Activated T-cell treated with anti-CD3 and anti-CD28 coated beads, Interleukin-2, amount 50 U/mL, for 4 hours (primary cell): ENCODE results near the gene SLC2A4. TPM values are rescaled to one million over a fixed set of nuclear protein-coding genes. Genes with fewer than 3 reads are reported as not detected.
A peak's percentile ranks its signal among the peaks of the same experiment; 100 is the strongest.

Experiments
- ATAC-seq, 2 donors: fragments of 200-7000 bp; cut with Tn5 transposase; one replicate each; pipeline ENCODE4 v1.10.0; 2021
- DNase-seq: peaks from one replicate; pipeline ENCODE4 v3.0.0-alpha.2; 2020
- H3K27me3 Mint-ChIP-seq: one replicate; pipeline ENCODE4 v1.8.0; 2021; ENCODE audit warnings: low read depth, mixed read lengths
- H3K36me3 Mint-ChIP-seq: one replicate; pipeline ENCODE4 v1.8.0; 2022; ENCODE audit warnings: mixed read lengths; ENCODE audit not compliant: insufficient read depth
- H3K4me1 Mint-ChIP-seq: one replicate; pipeline ENCODE4 v1.8.0; 2021; ENCODE audit warnings: low read depth, mixed read lengths
- H3K4me3 Mint-ChIP-seq: one replicate; pipeline ENCODE4 v1.8.0; 2021; ENCODE audit warnings: mild to moderate bottlenecking, moderate library complexity, mixed read lengths
- H3K9me3 Mint-ChIP-seq: one replicate; pipeline ENCODE4 v1.8.0; 2021; ENCODE audit warnings: mixed read lengths
- total RNA-seq, 3 donors: library from RNA; stranded (reverse); gene quantifications; one replicate each; pipeline ENCODE4 v1.2.1, GENCODE V29; 2021

SLC2A4 gene
- total RNA-seq, 3 donors from 2014 or later = 0.16 to 0.58 (median 0.24) TPM

DNA sequence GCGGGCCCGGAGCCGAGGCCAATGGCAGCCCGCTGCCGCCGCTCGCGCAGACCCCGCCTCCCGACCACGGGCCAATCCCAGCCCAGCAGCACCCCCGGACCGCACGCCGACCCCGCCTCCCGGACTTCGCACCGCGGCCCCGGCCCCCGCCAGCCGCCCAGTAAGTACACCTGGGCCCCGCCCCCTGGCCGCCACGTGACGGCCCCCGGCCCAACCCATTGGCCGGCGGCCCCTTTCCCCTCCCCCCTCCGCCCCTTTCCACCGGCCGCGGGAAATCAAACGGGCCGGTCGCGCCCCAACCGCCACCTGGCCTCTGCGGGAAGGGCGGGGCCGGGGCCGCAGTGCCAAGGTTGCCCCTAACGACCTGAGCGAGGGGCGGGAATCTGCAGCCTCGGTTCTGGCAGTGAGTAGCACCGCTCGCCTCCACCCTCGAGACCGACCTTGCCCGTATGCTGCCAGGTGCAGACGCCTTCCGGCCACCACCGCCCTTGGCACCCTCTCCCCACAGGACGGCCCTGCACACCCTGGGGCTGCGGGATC is 13.2 kb downstream of the SLC2A4 start, which contains the start of gene YBX2:
Gene YBX2 (minus strand): TSS at position 26 of the 540 bp plus-strand sequence. CDS start 139 bp downstream, outside the sequence.
- H3K27me3 Mint-ChIP-seq = peaks cover 31% of the 10 kb centered on the region
- DNase-seq = peak; percentile 67
- H3K36me3 Mint-ChIP-seq = no peaks in the 10 kb centered on the region
- peak within 1 kb of the TSS; percentile 72 for H3K4me3 Mint-ChIP-seq
- H3K4me1 Mint-ChIP-seq = peaks cover 19% of the 10 kb centered on the region
- no peaks in the 10 kb centered on the region for H3K9me3 Mint-ChIP-seq
- ATAC-seq = peak; percentile 75 to 78

GRCh38 chr17:7295230-7296180 is 14.0 kb downstream of the SLC2A4 start:
- no peak for DNase-seq
- no peaks in the 10 kb centered on the region for H3K9me3 Mint-ChIP-seq
- H3K4me1 Mint-ChIP-seq = peaks cover 19% of the 10 kb centered on the region
- peak overlapping the region; percentile 72 for H3K4me3 Mint-ChIP-seq
- peaks cover 30% of the 10 kb centered on the region for H3K27me3 Mint-ChIP-seq
- no peak for ATAC-seq
- no peaks in the 10 kb centered on the region for H3K36me3 Mint-ChIP-seq

DNA sequence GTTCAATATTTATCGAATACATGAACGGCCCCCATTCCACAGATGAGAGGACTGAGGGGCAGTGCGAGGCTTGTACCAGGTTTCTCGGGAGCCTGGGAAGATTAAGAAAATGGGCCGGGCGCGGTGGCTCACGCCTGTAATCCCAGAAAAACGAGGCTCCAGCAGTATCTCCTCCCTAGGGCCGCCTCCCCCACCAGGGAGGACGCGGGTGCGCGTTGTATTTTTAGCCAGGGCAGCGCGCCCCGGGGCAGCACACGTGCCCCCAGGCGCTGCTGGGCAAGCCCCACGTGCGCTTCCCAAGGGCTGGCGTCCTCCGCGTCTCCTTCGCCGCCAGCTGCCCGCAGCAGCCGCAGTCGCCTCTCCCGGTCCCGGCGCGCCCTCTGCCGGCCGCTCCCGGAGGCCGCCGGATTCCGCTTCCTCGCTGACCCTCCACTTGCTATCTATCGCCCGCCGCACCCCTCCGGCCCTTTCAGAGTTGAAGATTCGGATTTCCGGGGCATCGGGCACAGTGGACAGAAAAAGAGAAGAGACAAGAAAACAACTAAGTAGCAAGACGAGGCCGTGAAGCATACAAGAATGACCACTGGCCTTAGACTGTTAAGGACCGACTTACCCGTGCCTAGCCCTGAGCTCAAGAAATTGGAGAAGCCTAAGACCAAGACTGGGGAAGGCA is 14.8 kb downstream of the SLC2A4 start:
- peaks cover 30% of the 10 kb centered on the region for H3K27me3 Mint-ChIP-seq
- no peaks in the 10 kb centered on the region for H3K9me3 Mint-ChIP-seq
- ATAC-seq = peak; percentile 49 to 53
- peak; percentile 65 for DNase-seq
- peaks cover 19% of the 10 kb centered on the region for H3K4me1 Mint-ChIP-seq
- no peak overlapping the region for H3K4me3 Mint-ChIP-seq
- no peaks in the 10 kb centered on the region for H3K36me3 Mint-ChIP-seq

- H3K27me3 Mint-ChIP-seq = peaks cover 2% of the 10 kb centered on the region
- peaks cover 9% of the 10 kb centered on the region for H3K4me1 Mint-ChIP-seq
- no peaks in the 10 kb centered on the region for H3K9me3 Mint-ChIP-seq
- DNase-seq (no peak), ATAC-seq (no peak)
- H3K4me3 Mint-ChIP-seq = peak overlapping the region; percentile 26
- peaks cover 9% of the 10 kb centered on the region for H3K36me3 Mint-ChIP-seq
Observed at GRCh38 chr17:7304179-7304578, 22.7 kb downstream of the SLC2A4 start.

DNA sequence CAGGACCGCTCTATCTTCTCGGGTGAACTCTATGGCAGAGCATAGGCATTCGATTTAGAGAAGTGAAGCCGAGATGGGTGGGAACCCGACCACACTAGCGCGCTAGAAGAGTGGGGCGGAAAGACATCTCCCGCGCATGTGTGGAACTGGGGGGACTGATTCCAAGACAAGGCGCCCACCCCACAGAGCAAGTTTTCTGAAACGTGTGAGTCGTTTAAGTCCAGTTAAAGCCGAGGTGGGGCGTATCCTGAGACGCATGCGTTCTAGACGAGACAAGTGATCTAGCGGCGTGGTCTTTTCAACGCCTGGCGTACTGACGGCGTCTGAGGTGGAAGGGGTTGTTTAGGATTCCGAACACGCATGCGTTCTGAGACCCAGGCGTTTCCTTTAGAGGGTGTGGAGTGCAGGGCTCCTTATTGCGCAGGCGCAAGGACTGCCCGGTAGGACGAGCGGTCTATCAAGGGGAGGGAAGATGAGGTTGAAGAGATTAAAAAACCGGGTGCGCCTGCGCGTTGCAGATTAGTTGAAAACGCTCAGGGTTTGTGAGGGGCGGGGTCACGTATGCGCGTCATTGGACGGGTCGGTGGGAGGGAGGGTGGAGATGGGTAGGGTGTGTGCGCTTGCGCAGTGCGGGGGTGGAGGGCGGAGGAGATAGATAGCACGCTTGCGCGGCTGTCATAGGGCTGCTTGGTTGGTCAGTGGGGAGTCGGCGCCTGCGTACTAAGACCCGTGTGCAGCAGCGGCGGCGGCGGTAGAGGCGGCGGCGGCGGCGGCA is 25.6 kb downstream of the SLC2A4 start, which contains the start of gene EIF5A:
Gene EIF5A (plus strand): TSS at position 718 of the 775 bp plus-strand sequence. CDS start 2,008 bp downstream, outside the sequence.
- Mint-ChIP-seq H3K9me3 (no peaks in the 10 kb centered on the region), H3K27me3 (peaks cover 2% of the 10 kb centered on the region), H3K36me3 (peaks cover 32% of the 10 kb centered on the region), H3K4me1 (peaks cover 36% of the 10 kb centered on the region), H3K4me3 (peak within 1 kb of the TSS; percentile 94)
- ATAC-seq (peak; percentile 72 to 73), DNase-seq (peak; percentile 100)

DNA sequence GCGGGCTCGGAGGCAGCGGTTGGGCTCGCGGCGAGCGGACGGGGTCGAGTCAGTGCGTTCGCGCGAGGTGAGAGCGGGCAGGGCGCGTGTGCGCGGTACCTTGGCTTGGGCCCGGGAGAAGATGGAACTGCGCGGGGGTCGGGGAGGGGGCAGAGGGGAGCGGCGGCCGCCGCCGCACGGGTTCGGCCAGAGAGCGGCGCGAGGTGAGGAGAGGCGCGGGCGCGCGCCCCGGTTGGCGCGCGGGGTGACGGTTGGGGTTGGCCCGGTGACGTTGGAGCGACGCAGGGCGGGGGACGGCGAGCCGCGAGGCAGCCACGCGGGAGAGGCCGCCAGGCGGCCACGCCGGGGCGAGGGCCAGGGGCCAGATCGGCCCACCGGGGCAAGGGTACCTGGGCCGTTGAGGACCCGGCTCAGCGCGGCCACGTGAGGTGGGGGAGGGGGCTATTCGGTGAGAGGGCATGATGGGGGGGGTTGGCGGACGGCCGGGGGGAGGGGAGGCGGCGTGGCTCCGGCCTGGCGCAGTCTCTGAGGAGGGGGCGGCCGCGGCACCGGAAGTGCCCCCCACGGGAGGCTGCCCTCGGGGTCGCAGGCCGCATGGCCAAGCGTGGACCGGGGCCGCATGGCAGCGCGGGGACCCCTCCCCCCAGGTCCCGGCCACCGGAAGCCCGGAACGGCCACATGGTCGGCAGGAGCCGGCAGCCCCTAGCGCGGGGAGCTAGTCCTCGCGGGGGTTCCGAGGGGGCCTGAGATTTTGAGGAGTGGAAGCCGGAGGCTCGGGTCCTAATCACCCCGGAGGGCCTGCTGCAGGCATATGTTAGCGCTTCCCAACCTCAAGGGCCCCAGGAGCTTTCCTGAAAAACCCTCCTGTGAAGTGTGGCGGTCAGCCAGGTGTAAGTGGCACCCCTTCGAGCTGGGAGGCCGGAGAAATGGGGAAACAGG is 26.4 kb downstream of the SLC2A4 start:
- peak; percentile 46 for DNase-seq
- H3K27me3 Mint-ChIP-seq = peaks cover 2% of the 10 kb centered on the region
- H3K9me3 Mint-ChIP-seq = no peaks in the 10 kb centered on the region
- ATAC-seq = peak; percentile 3 to 4
- peaks cover 43% of the 10 kb centered on the region for H3K4me1 Mint-ChIP-seq
- H3K36me3 Mint-ChIP-seq = peaks cover 40% of the 10 kb centered on the region
- H3K4me3 Mint-ChIP-seq = peak overlapping the region; percentile 94

DNA sequence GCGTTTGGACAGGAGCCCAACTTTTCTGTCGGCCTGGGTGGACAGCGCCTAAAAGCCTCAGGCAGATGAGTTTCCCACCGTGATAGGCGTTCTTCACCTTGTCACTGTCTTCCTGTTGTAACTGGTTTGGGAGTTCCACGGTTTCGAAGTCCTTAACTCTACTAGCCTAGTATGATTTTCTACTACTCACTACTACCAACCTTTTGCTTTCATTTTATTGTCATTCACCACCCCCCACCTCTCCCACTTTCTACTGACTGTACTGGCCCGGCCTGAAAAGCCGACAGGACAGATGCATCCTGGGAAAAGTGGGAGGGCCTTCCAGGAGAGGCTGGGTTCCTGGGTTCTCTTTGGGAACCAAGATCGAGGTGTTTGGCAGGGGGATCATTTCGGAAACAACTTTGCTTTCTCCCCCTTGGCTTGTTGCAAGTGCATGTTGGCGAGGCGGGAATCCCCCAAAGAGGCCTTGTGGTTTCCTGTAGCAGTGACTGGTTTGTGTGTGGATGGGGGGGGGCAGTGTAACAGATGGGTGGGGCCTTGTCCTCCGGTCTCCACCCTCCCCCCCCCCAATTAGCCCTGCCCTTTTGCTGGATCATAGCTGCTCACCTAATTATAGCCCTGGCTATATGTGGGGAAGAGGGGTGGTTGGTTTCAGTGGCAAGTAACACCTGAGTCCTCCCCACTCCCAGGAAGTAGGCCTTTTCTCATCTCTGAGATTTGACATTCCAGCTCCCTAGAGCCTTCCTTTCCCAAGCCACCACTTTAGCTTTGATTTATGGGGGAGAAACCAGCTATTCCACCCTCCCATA is 27.3 kb downstream of the SLC2A4 start:
- Mint-ChIP-seq H3K27me3 (peaks cover 2% of the 10 kb centered on the region), H3K36me3 (peaks cover 47% of the 10 kb centered on the region), H3K9me3 (no peaks in the 10 kb centered on the region), H3K4me1 (peaks cover 52% of the 10 kb centered on the region), H3K4me3 (peak overlapping the region; percentile 94)
- DNase-seq (peak; percentile 84), ATAC-seq (peak; percentile 35 to 36)

DNA sequence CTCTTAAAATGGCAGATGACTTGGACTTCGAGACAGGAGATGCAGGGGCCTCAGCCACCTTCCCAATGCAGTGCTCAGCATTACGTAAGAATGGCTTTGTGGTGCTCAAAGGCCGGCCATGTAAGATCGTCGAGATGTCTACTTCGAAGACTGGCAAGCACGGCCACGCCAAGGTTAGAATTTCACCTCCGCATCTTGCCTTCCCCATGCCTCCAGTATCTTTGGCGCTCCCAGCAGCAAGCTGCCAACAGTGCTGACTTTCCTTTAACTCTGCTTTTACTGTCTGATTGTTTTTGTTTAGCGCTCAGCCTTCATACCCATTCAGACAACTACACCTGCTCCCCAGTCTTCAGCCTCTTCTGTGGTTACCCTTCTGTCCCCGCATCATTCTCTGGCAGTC is 28.1 kb downstream of the SLC2A4 start:
- H3K27me3 Mint-ChIP-seq = no peaks in the 10 kb centered on the region
- peaks cover 60% of the 10 kb centered on the region for H3K4me1 Mint-ChIP-seq
- H3K36me3 Mint-ChIP-seq = peaks cover 47% of the 10 kb centered on the region
- ATAC-seq = no peak
- DNase-seq = no peak
- H3K9me3 Mint-ChIP-seq = no peaks in the 10 kb centered on the region
- peak overlapping the region; percentile 94 for H3K4me3 Mint-ChIP-seq

GRCh38 chr17:7311110-7311705 is 29.7 kb downstream of the SLC2A4 start:
- peak overlapping the region; percentile 94 for H3K4me3 Mint-ChIP-seq
- H3K36me3 Mint-ChIP-seq = peaks cover 47% of the 10 kb centered on the region
- H3K9me3 Mint-ChIP-seq = no peaks in the 10 kb centered on the region
- H3K4me1 Mint-ChIP-seq = peaks cover 60% of the 10 kb centered on the region
- no peaks in the 10 kb centered on the region for H3K27me3 Mint-ChIP-seq
- no peak for ATAC-seq
- DNase-seq = no peak

DNA sequence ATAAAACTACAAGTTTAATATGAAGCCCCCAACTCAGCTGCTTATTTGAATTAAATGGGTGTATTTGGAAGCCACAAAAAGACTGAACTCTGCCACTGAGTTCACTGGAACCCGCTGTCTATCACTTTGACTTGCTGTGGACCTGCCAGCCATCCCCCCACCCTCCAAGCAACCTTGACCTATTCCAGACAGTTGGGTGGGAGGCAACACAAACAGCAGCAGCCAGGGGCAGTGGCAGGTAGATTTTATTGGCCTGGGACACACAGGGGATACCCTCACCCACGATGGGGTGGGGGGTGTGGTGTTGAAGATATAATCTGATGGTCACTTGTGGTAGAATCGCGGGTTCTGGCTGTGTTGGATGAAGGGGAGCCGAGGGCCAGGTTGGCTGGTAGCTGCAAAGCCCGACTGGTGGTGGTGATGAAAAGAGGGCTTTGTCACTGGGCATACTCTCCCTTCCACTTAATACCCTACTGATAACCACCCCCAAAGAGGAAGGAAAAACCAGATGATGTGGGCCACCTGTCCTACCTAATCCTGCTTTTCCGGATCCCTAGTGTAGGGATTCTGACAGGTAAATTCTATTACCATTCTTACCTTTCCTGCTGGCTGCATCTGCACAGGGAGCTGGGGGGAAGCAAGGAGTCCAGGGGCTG is 31.0 kb downstream of the SLC2A4 start:
- H3K4me1 Mint-ChIP-seq = peaks cover 59% of the 10 kb centered on the region
- peaks cover 50% of the 10 kb centered on the region for H3K36me3 Mint-ChIP-seq
- H3K4me3 Mint-ChIP-seq = peak overlapping the region; percentile 94
- H3K27me3 Mint-ChIP-seq = no peaks in the 10 kb centered on the region
- ATAC-seq (no peak), DNase-seq (no peak)
- no peaks in the 10 kb centered on the region for H3K9me3 Mint-ChIP-seq

GRCh38 chr17:7313088-7313889 is 31.8 kb downstream of the SLC2A4 start:
- DNase-seq (no peak), ATAC-seq (peak; percentile 8 to 17)
- Mint-ChIP-seq H3K4me3 (peak overlapping the region; percentile 87), H3K27me3 (no peaks in the 10 kb centered on the region), H3K36me3 (peaks cover 50% of the 10 kb centered on the region), H3K9me3 (no peaks in the 10 kb centered on the region), H3K4me1 (peaks cover 59% of the 10 kb centered on the region)
